Effector memory CD8-positive, alpha-beta T cell (primary cell): ENCODE data around the gene CEP112.
"Not testable (repeated sequence)": the region's sequence is repeated elsewhere in the genome, so short reads cannot be mapped to it uniquely, and the experiment has no call there.

Experiments
- ATAC-seq: fragments of 150-1000 bp; cut with Tn5 transposase; replicated peaks from 2 replicates; pipeline ENCODE4 v1.10.0; 2021; ENCODE audit warnings: mild to moderate bottlenecking, moderate library complexity
- DNase-seq, 3 experiments: peaks; one replicate each; pipeline ENCODE4 v3.0.0; 2021
- H3K27ac Mint-ChIP-seq, 2 donors: one replicate each; pipeline ENCODE4 v1.8.0; 2022; ENCODE audit warnings: mild to moderate bottlenecking in 2 of 2, mixed read lengths in 2 of 2, moderate library complexity in 2 of 2
- H3K27me3 Mint-ChIP-seq, 2 donors: one replicate each; pipeline ENCODE4 v1.8.0; 2022; ENCODE audit warnings: mixed read lengths in 2 of 2
- H3K36me3 Mint-ChIP-seq: one replicate; pipeline ENCODE4 v1.8.0; 2022; ENCODE audit warnings: mild to moderate bottlenecking, moderate library complexity, mixed read lengths; ENCODE audit not compliant: insufficient read depth
- H3K4me1 Mint-ChIP-seq, 2 donors: one replicate each; pipeline ENCODE4 v1.8.0; 2022; ENCODE audit warnings: low read depth in 2 of 2, mixed read lengths in 2 of 2
- H3K4me3 Mint-ChIP-seq, 2 donors: one replicate each; pipeline ENCODE4 v1.8.0; 2022; ENCODE audit warnings: mild to moderate bottlenecking in 2 of 2, mixed read lengths in 2 of 2, moderate library complexity in 2 of 2
- H3K9me3 Mint-ChIP-seq, 2 donors: one replicate each; pipeline ENCODE4 v1.8.0; 2022; ENCODE audit warnings: mixed read lengths in 2 of 2

CEP112 gene

GRCh38 chr17:65782104-65782706, 409.7 kb downstream of the CEP112 start:
- not testable (repeated sequence) for H3K4me1 Mint-ChIP-seq, H3K9me3 Mint-ChIP-seq, H3K36me3 Mint-ChIP-seq, ATAC-seq, DNase-seq, H3K27ac Mint-ChIP-seq, H3K4me3 Mint-ChIP-seq
- peaks cover 9 to 12% of the 10 kb centered on the region in 2 donors for H3K27me3 Mint-ChIP-seq

GRCh38 chr17:65780111-65780510, 411.8 kb downstream of the CEP112 start:
- H3K27ac Mint-ChIP-seq = no peak overlapping the region
- peaks cover 9 to 12% of the 10 kb centered on the region in 2 donors for H3K27me3 Mint-ChIP-seq
- no peaks in the 10 kb centered on the region for H3K36me3 Mint-ChIP-seq
- H3K4me3 Mint-ChIP-seq = no peak overlapping the region
- H3K9me3 Mint-ChIP-seq = no peaks in the 10 kb centered on the region
- ATAC-seq = no peak
- DNase-seq = no peak
- no peaks in the 10 kb centered on the region for H3K4me1 Mint-ChIP-seq

- no peaks in the 10 kb centered on the region for H3K9me3 Mint-ChIP-seq
- no peaks in the 10 kb centered on the region for H3K36me3 Mint-ChIP-seq
- peaks cover 9% of the 10 kb centered on the region in 2 donors for H3K27me3 Mint-ChIP-seq
- H3K27ac Mint-ChIP-seq = no peak overlapping the region
- no peak overlapping the region for H3K4me3 Mint-ChIP-seq
- peaks cover 0 to 2% of the 10 kb centered on the region in 2 donors for H3K4me1 Mint-ChIP-seq
- no peak for ATAC-seq
- DNase-seq = no peak
Observed at GRCh38 chr17:65776890-65777289, 415.0 kb downstream of the CEP112 start.

- Mint-ChIP-seq H3K9me3 (no peaks in the 10 kb centered on the region), H3K27ac (no peak overlapping the region), H3K4me3 (no peak overlapping the region), H3K4me1 (peaks cover 0 to 2% of the 10 kb centered on the region in 2 donors), H3K27me3 (peaks cover 0 to 9% of the 10 kb centered on the region in 2 donors), H3K36me3 (no peaks in the 10 kb centered on the region)
- DNase-seq (no peak), ATAC-seq (no peak)
Observed at GRCh38 chr17:65774787-65775186, 417.1 kb downstream of the CEP112 start.

- ATAC-seq = no peak
- DNase-seq = no peak
- H3K27ac Mint-ChIP-seq = no peak overlapping the region
- no peaks in the 10 kb centered on the region for H3K36me3 Mint-ChIP-seq
- H3K27me3 Mint-ChIP-seq = peaks cover 0 to 2% of the 10 kb centered on the region in 2 donors
- peaks cover 0 to 2% of the 10 kb centered on the region in 2 donors for H3K4me1 Mint-ChIP-seq
- no peaks in the 10 kb centered on the region for H3K9me3 Mint-ChIP-seq
- no peak overlapping the region for H3K4me3 Mint-ChIP-seq
Observed at GRCh38 chr17:65772989-65773388, 418.9 kb downstream of the CEP112 start.

GRCh38 chr17:65771704-65772103, 420.2 kb downstream of the CEP112 start:
- DNase-seq (no peak), ATAC-seq (no peak)
- H3K4me1 Mint-ChIP-seq = peaks cover 0 to 2% of the 10 kb centered on the region in 2 donors
- no peak overlapping the region for H3K4me3 Mint-ChIP-seq
- no peaks in the 10 kb centered on the region for H3K9me3 Mint-ChIP-seq
- H3K27me3 Mint-ChIP-seq = peaks cover 6 to 10% of the 10 kb centered on the region in 2 donors
- no peaks in the 10 kb centered on the region for H3K36me3 Mint-ChIP-seq
- no peak overlapping the region for H3K27ac Mint-ChIP-seq

GRCh38 chr17:65763786-65764185, 428.1 kb downstream of the CEP112 start:
- H3K27me3 Mint-ChIP-seq = peaks cover 19 to 31% of the 10 kb centered on the region in 2 donors

GRCh38 chr17:65762973-65763372, 429.0 kb downstream of the CEP112 start:
- H3K4me3 Mint-ChIP-seq = no peak overlapping the region
- H3K4me1 Mint-ChIP-seq = no peaks in the 10 kb centered on the region
- DNase-seq = no peak
- ATAC-seq = no peak
- peaks cover 19 to 31% of the 10 kb centered on the region in 2 donors for H3K27me3 Mint-ChIP-seq
- H3K27ac Mint-ChIP-seq = no peak overlapping the region
- no peaks in the 10 kb centered on the region for H3K36me3 Mint-ChIP-seq
- peaks cover 0 to 2% of the 10 kb centered on the region in 2 donors for H3K9me3 Mint-ChIP-seq

More at GRCh38 chr17:65763786-65764185, 428.1 kb downstream of the CEP112 start:
- ATAC-seq = no peak
- H3K36me3 Mint-ChIP-seq = no peaks in the 10 kb centered on the region
- DNase-seq = no peak
- H3K27ac Mint-ChIP-seq = no peak overlapping the region
- H3K9me3 Mint-ChIP-seq = peaks cover 0 to 2% of the 10 kb centered on the region in 2 donors
- H3K4me1 Mint-ChIP-seq = no peaks in the 10 kb centered on the region
- H3K4me3 Mint-ChIP-seq = no peak overlapping the region

- Mint-ChIP-seq H3K36me3 (no peaks in the 10 kb centered on the region), H3K4me3 (no peak overlapping the region), H3K9me3 (no peaks in the 10 kb centered on the region), H3K27ac (no peak overlapping the region), H3K4me1 (no peaks in the 10 kb centered on the region), H3K27me3 (peaks cover 0 to 6% of the 10 kb centered on the region in 2 donors)
- ATAC-seq (no peak), DNase-seq (no peak)
Observed at GRCh38 chr17:65759532-65759931, 432.4 kb downstream of the CEP112 start.

GRCh38 chr17:65756760-65757159, 435.2 kb downstream of the CEP112 start:
- H3K4me3 Mint-ChIP-seq = no peak overlapping the region
- no peaks in the 10 kb centered on the region for H3K9me3 Mint-ChIP-seq
- ATAC-seq (no peak), DNase-seq (no peak)
- H3K27ac Mint-ChIP-seq = no peak overlapping the region
- peaks cover 0 to 9% of the 10 kb centered on the region in 2 donors for H3K27me3 Mint-ChIP-seq
- H3K36me3 Mint-ChIP-seq = no peaks in the 10 kb centered on the region
- no peaks in the 10 kb centered on the region for H3K4me1 Mint-ChIP-seq

GRCh38 chr17:65755799-65756198, 436.1 kb downstream of the CEP112 start:
- peaks cover 0 to 11% of the 10 kb centered on the region in 2 donors for H3K27me3 Mint-ChIP-seq
- ATAC-seq = no peak

GRCh38 chr17:65754630-65755029, 437.3 kb downstream of the CEP112 start:
- ATAC-seq (no peak), DNase-seq (no peak)
- Mint-ChIP-seq H3K36me3 (no peaks in the 10 kb centered on the region), H3K9me3 (no peaks in the 10 kb centered on the region), H3K4me1 (peaks cover 5% of the 10 kb centered on the region in 2 donors), H3K27me3 (peaks cover 0 to 11% of the 10 kb centered on the region in 2 donors), H3K4me3 (no peak overlapping the region), H3K27ac (no peak overlapping the region)

More at GRCh38 chr17:65755799-65756198, 436.1 kb downstream of the CEP112 start:
- Mint-ChIP-seq H3K36me3 (no peaks in the 10 kb centered on the region), H3K9me3 (no peaks in the 10 kb centered on the region), H3K27ac (no peak overlapping the region), H3K4me3 (no peak overlapping the region), H3K4me1 (peaks cover 2% of the 10 kb centered on the region in 2 donors)
- no peak for DNase-seq

GRCh38 chr17:65754081-65754480, 437.9 kb downstream of the CEP112 start:
- no peak for ATAC-seq
- no peak overlapping the region for H3K27ac Mint-ChIP-seq

GRCh38 chr17:65753348-65753747, 438.6 kb downstream of the CEP112 start:
- H3K9me3 Mint-ChIP-seq = no peaks in the 10 kb centered on the region
- no peak for ATAC-seq

More at GRCh38 chr17:65754081-65754480, 437.9 kb downstream of the CEP112 start:
- H3K4me3 Mint-ChIP-seq = no peak overlapping the region
- no peaks in the 10 kb centered on the region for H3K9me3 Mint-ChIP-seq
- peaks cover 0 to 11% of the 10 kb centered on the region in 2 donors for H3K27me3 Mint-ChIP-seq
- peaks cover 1% of the 10 kb centered on the region for H3K36me3 Mint-ChIP-seq
- DNase-seq = no peak
- peaks cover 5% of the 10 kb centered on the region in 2 donors for H3K4me1 Mint-ChIP-seq

More at GRCh38 chr17:65753348-65753747, 438.6 kb downstream of the CEP112 start:
- Mint-ChIP-seq H3K4me3 (no peak overlapping the region), H3K27ac (no peak overlapping the region), H3K4me1 (peaks cover 5% of the 10 kb centered on the region in 2 donors), H3K36me3 (peaks cover 3% of the 10 kb centered on the region), H3K27me3 (peaks cover 7 to 11% of the 10 kb centered on the region in 2 donors)
- no peak for DNase-seq
